ENCODE results near the gene TCP11L2.
A peak's percentile ranks its signal among the peaks of the same experiment; 100 is the strongest.
"Not testable (repeated sequence)": the region's sequence is repeated elsewhere in the genome, so short reads cannot be mapped to it uniquely, and the experiment has no call there.

TCP11L2 gene

GRCh38 chr12:106343214-106343528 lies 40.6 kb downstream of the TCP11L2 start:
- no peak for DNase-seq (ENCODE audit: low read depth in 2 of 2)

GRCh38 chr12:106344131-106344530 lies 41.6 kb downstream of the TCP11L2 start:
- DNase-seq (ENCODE audit: low read depth in 2 of 2): no peak

GRCh38 chr12:106345746-106346145 lies 43.2 kb downstream of the TCP11L2 start:
- DNase-seq (ENCODE audit: low read depth in 2 of 2): no peak

- DNase-seq (ENCODE audit: low read depth in 2 of 2): no peak
Observed at GRCh38 chr12:106348411-106348810, 45.9 kb downstream of the TCP11L2 start.

- no peak for DNase-seq (ENCODE audit: low read depth in 2 of 2)
Observed at GRCh38 chr12:106353175-106353574, 50.6 kb downstream of the TCP11L2 start.

GRCh38 chr12:106357549-106358395 lies 55.2 kb downstream of the TCP11L2 start, which contains the start of gene POLR3B:
TSS of gene POLR3B (plus strand) at chr12:106357748. CDS start at chr12:106357880, 132 bp downstream.
- peak; percentile 90 to 95 for DNase-seq (ENCODE audit: low read depth in 2 of 2)

- no peak for DNase-seq (ENCODE audit: low read depth in 2 of 2)
Observed at GRCh38 chr12:106358396-106359241, 56.1 kb downstream of the TCP11L2 start.

GRCh38 chr12:106359646-106360399 lies 57.3 kb downstream of the TCP11L2 start:
- no peak for DNase-seq (ENCODE audit: low read depth in 2 of 2)

GRCh38 chr12:106360400-106360994 lies 58.0 kb downstream of the TCP11L2 start:
- no peak for DNase-seq (ENCODE audit: low read depth in 2 of 2)

- DNase-seq (ENCODE audit: low read depth in 2 of 2): no peak
Observed at GRCh38 chr12:106362971-106363370, 60.4 kb downstream of the TCP11L2 start.

GRCh38 chr12:106364261-106364660 lies 61.7 kb downstream of the TCP11L2 start:
- no peak for DNase-seq (ENCODE audit: low read depth in 2 of 2)

GRCh38 chr12:106369624-106370346 lies 67.3 kb downstream of the TCP11L2 start:
- no peak for DNase-seq (ENCODE audit: low read depth in 2 of 2)

- DNase-seq (ENCODE audit: low read depth in 2 of 2): no peak
Observed at GRCh38 chr12:106378788-106379187, 76.3 kb downstream of the TCP11L2 start.

- no peak for DNase-seq (ENCODE audit: low read depth in 2 of 2)
Observed at GRCh38 chr12:106380954-106381353, 78.4 kb downstream of the TCP11L2 start.

GRCh38 chr12:106381866-106382265 lies 79.3 kb downstream of the TCP11L2 start:
- DNase-seq (ENCODE audit: low read depth in 2 of 2): not testable (repeated sequence)

- DNase-seq (ENCODE audit: low read depth in 2 of 2): no peak
Observed at GRCh38 chr12:106386813-106387535, 84.4 kb downstream of the TCP11L2 start.

GRCh38 chr12:106387848-106388377 lies 85.4 kb downstream of the TCP11L2 start:
- no peak for DNase-seq (ENCODE audit: low read depth in 2 of 2)

- DNase-seq (ENCODE audit: low read depth in 2 of 2): no peak
Observed at GRCh38 chr12:106389151-106389550, 86.6 kb downstream of the TCP11L2 start.

- DNase-seq (ENCODE audit: low read depth in 2 of 2): no peak
Observed at GRCh38 chr12:106392759-106393158, 90.2 kb downstream of the TCP11L2 start.

Measured in activated CD4-positive, alpha-beta T cell treated with anti-CD3 and anti-CD28 coated beads for 24 hours (primary cell).